GM18508 (cell line): ENCODE measurements around the gene SHKBP1.
"Not testable (repeated sequence)": the region's sequence is repeated elsewhere in the genome, so short reads cannot be mapped to it uniquely, and the experiment has no call there.

Experiments used
- ATAC-seq: cut with Tn5 transposase; IDR thresholded peaks from one replicate; pipeline ENCODE4 v1.9.1; 2021; ENCODE audit warnings: moderate number of reproducible peaks; ENCODE audit not compliant: insufficient read depth, unreplicated experiment

SHKBP1 gene

DNA sequence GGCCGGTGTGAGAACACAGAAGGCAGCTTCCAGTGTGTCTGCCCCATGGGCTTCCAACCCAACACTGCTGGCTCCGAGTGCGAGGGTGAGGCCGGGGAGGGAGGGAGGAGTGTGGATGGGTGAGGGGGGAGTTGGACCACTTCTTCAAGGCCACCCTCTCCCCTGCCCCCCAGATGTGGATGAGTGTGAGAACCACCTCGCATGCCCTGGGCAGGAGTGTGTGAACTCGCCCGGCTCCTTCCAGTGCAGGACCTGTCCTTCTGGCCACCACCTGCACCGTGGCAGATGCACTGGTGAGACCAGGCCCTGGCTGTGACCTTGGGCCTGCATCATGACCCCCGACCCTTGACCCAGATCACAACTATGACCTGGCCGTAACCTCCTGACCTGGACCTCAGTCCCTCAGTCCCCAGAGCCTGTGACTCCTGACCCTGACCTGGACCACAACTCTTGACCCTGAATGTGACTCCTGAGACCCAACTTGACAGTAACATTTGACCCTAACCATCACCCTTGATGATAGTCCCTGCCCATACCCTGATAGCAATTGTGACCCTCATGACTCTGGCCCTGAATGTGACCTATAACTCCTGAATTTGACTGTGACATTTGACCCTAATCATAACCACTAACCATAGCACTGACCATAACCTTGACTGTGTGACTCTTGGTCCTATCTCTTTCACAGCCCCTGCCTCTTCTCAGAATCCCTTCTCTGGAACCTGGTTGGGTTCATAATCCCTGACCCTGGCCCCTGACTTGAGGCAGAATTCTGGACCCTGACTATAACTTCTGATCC lies 35.4 kb downstream of the SHKBP1 start:
- ATAC-seq: no peak

DNA sequence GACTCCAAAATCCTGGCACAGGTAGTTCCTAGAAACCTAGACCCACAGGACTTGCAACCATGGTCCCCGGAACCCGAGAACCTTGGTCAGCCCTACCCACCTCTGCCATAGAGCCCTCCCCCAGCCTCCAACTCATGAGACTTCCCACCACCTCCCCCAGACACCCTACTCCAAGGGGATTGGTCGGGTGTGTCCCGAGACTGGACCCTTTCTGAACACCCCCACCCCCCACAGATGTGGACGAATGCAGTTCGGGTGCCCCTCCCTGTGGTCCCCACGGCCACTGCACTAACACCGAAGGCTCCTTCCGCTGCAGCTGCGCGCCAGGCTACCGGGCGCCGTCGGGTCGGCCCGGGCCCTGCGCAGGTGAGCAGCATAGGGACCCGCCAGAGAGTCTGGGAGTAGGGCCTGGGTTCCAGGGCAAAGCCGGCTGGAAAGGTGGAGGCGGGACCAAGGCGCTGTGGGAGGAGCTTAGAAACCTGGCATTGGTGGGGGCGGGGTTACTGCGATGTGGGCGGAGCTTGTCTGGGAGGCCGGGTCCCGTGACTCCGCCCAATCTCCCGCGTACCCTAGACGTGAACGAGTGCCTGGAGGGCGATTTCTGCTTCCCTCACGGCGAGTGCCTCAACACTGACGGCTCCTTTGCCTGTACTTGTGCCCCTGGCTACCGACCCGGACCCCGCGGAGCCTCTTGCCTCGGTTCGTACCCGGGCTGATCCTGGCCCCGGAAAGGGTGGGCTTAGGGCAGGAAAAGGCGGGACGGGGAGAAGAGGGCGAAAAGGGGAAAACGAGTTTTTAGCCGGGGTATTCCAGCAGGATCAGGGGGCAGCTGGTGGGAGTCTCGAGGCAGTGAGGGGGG lies 36.4 kb downstream of the SHKBP1 start:
- no peak for ATAC-seq

DNA sequence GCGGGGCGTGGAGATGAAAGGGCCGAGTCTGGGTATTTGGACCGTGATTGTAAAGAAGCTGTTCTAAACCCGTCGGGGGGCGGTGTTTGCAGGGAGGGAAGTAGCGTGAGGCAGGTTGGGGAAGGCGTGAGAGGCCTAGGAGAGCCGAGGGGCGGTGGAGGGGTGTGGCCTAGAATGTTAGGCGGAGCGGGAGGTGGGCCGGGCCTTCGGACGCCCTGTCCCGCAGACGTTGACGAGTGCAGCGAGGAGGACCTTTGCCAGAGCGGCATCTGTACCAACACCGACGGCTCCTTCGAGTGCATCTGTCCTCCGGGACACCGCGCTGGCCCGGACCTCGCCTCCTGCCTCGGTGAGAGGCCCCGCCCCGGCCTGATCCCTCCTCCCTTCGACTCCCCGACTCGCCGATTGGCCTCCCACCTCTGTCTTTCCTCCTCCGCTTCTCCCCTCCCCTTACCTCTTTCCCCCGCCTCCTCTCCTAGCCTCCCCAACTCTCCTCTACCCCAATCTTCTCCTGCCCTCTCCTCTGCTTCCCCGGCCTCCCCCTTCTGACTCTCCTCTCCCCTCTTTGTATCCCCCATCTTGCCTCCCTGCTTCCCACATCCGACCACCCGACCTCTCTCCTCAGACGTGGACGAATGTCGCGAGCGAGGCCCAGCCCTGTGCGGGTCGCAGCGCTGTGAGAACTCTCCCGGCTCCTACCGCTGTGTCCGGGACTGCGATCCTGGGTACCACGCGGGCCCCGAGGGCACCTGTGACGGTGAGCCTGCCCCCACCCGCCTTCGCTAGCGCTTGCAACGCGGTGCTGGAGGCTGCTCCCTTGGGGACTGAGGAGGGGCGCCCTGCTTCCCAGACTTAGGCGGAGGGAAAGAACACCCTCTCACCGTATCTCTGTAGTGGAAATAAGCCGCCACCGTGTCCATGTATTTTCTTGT lies 37.3 kb downstream of the SHKBP1 start:
- ATAC-seq: no peak

DNA sequence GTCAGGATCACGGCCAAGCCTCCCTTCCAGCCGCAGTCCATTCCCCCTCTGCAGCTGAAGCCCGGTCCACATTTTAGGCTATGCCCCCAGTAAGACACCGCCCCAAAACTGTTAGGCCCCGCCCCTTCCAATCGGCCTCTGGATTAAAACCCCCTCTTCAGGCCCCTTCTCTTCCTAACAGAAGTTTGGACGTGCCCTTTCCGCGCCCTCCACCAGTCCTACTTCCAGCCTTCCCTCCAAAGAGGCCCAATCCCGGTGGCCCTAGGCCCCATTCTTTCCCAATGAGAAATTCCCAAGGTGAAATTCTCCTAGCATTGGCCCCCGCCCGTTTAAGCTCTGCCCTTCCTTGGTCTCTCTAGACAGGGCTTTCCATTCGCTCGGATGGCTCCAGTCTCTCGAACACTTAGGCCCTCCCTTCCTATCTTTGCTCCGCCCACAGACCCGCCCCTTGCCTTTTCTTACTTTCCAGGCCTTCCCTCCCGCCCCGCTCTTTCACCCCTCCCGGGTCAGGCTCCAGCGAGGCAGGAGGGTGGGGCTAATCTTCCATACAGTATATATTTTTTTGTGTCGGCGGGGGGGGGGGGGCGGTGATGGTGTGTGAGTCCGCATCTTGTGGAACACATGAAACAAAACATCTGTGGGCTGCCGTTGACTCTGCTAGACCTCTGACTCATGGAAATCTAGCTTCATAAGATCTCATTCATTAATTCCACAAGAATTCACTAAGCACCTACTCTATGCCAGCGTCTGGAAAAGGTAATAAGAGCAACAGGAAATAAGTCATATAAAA lies 38.1 kb downstream of the SHKBP1 start:
- no peak for ATAC-seq

DNA sequence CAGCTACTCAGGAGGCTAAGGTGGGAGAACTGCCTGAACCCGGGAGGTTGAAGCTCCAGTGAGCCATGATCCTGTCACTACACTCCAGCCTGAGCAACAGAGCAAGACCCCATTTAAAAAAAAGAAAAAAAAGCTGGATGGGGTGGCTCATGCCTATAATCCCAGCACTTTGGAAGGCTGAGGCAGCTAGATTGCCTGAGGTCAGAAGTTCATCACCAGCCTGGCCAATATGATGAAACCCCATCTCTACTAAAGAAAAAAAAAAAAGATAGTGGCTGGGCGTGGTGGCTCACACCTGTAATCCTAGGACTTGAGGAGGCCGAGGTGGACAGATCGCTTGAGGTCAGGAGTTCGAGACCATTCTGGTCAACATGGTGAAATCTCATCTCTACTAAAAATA lies 39.5 kb downstream of the SHKBP1 start:
- no peak for ATAC-seq

DNA sequence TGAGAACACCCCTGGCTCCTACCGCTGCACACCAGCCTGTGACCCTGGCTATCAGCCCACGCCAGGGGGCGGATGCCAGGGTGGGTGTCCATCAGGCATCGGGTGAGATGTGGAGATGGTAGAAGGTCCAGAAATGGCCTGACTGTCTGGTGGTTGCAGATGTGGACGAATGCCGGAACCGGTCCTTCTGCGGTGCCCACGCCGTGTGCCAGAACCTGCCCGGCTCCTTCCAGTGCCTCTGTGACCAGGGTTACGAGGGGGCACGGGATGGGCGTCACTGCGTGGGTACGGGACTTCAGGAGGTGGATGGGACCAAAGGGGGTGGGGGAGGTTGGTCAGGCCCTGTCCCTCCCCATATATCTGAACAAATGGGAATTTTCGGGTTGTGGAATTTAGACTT lies 40.3 kb downstream of the SHKBP1 start:
- no peak for ATAC-seq

DNA sequence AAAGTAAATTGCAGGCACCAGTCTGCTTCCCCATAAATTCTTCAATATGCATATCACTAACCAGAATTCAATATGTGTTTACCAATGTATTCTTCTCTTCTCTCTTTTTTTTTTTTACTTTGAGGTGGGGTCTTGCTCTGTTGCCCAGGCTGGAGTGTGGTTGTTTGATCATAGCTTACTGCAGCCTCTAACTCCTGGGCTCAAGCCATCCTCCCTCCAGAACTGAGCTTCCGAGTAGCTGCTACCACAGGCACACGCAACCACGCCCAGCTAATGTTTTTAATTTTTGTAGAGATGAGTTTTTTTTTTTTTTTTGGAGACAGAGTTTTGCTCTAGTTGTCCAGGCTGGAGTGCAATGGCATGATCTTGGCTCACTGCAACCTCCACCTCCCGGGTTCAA lies 41.3 kb downstream of the SHKBP1 start:
- ATAC-seq: no peak

DNA sequence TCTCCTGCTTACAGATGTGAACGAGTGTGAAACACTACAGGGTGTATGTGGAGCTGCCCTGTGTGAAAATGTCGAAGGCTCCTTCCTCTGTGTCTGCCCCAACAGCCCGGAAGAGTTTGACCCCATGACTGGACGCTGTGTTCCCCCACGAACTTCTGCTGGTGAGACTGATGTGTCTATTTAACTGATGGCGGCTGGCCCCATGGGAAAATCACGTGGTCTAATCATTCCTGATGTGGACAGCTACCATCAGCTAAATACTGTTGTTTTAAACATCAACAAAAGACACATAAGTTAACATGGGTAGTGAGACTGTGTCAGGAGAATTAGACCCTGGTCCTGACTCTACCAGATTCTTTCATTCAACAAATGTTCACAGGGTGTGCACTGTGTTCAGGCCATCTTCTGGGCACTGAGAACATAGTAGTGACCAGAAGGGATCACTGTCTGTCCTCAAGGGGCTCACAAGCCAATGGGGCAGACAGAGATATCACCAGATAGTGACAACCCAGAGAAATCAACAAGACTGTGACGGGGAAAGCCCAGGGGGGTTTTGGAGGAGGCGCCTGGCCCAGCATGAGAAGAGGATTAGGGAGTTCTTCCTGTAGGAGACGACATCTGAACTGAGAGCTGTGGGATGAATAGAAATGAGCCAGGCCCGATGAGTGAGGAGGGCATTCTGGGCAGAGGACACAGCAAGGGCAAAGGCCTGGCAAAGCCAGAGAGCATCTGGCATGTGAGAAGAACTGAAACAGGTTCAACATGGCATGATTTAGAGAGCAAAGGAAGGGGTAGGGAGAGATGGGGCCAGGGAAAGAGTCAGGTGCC lies 42.9 kb downstream of the SHKBP1 start:
- ATAC-seq: no peak

DNA sequence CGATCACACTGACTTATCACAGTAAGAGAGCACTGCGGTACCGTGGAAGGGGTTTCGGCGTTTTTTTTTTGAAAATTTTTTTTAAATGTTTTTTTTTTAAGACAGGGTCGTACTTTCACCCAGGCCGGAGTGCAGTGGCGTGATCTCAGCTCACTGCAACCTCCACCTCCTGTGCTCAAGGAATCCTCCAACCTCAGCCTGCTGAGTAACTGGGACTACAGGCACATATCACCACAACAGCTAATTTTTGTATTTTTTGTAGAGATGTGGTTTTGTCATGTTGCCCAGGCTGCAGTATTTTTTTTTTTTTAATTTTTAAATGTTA lies 43.5 kb downstream of the SHKBP1 start:
- ATAC-seq: no peak

DNA sequence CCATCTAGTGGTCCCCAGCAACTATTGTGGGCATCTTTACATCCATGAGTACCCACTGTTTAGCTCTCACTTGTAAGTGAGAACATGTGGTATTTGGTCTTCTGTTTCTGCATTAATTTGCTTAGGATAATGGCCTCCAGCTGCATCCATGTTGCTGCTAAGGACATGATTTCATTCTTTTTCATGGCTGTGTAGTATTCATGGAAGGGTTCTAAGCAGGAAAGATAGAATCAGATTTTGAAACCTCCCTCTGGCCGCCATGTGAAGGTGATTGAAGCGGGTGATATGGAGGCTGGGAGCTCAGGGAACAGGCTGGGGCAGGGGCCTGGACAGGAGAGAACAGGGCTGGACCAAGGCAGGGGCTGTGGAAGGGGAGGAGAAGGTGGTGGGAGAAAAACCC lies 44.6 kb downstream of the SHKBP1 start:
- ATAC-seq: no peak

DNA sequence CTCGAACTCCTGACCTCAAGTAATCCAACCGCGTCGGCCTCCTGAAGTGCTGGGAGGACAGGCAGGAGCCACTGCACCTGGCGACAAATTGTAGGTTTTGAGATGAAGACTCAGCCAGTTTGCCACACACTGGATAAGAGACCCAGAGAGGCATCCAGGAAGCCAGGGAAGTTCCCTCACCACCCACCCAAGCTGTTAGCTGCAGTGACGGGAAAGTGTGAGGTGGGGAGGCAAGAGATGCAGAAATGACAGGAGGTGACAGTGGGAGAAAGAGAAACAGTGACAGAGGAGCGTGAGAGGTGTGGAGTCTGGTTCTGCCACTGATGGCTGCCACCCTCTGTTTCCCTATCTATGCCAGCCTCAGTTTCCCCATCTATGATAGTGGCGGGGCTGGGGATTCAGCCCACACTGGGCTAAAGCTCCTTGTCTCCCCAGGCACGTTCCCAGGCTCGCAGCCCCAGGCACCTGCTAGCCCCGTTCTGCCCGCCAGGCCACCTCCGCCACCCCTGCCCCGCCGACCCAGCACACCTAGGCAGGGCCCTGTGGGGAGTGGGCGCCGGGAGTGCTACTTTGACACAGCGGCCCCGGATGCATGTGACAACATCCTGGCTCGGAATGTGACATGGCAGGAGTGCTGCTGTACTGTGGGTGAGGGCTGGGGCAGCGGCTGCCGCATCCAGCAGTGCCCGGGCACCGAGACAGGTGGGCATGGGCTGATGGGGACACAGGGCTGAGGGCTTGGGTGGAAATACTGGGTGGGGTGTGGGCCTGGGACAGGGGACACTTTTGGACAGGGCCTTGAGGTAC lies 45.5 kb downstream of the SHKBP1 start:
- ATAC-seq: no peak

DNA sequence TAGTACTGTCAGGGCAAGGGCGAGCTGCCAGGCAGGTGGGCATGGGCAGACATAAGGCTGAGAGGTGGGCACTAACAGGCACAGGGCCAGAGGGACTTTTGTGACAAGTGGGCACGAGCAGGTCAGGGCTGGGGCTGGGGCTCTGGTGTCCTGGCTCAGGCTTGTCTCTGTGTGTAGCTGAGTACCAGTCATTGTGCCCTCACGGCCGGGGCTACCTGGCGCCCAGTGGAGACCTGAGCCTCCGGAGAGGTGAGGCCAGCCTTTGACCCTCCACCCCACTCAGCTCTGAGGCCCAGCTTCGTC lies 46.1 kb downstream of the SHKBP1 start:
- ATAC-seq: no peak

DNA sequence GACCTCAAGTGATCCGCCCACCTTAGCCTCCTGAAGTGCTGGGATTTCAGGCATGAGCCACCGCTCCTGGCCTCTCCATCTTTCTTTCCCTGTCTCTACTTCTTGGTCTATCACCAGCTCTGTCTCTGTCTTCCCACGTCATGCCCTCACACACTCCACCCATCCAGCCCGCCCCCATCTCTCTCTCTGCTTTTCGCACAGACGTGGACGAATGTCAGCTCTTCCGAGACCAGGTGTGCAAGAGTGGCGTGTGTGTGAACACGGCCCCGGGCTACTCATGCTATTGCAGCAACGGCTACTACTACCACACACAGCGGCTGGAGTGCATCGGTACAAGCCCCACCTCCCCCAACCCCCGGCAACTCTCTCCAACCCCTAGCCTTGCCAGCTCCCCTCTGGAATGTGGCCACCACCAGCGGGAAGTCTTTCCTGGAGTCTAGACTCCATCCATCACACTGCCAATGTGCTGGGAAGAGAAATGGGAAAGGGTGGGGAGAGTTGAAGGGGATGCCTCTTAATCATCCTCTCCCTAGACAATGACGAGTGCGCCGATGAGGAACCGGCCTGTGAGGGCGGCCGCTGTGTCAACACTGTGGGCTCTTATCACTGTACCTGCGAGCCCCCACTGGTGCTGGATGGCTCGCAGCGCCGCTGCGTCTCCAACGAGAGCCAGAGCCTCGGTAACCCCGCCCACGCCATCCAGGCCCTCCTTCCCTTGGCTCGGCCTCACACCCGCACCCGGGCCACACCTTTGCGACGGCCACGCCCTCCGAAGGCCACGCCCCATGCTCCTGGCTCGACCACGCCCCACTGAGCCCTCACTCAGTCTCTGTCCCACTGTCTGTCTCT lies 47.0 kb downstream of the SHKBP1 start:
- no peak for ATAC-seq

DNA sequence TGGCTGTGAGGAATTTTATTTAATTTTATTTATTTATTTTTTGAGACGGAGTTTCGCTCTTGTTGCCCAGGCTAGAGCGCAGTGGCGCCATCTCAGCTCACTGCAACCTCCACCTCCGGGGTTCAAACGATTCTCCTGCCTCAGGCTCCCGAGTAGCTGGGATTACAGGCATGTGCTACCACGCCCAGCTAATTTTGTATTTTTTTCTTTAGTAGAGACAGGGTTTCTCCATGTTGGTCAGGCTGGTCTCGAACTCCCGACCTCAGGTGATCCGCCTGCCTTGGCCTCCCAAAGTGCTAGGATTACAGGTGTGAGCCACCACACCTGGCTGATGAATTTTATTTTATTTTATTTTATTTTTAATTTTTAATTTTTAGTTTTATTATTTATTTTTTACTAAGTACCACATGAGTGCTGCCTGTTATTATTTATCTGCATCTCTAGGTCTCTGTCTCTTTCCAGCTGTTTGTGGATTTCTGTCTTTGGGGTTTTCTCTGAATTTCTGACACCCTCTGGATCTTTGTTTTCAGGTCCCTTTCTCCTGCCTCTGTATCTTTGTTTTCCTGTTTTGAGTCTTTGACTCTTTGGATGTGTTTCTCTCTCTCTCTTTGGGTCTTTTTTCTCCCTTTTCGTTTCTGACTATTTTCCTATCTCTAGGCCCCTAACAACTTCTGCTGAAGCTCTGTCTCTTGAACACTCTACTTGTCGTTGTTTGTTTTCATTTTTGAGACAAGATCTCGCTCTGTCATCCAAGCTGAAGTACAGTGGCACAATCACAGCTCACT lies 47.9 kb downstream of the SHKBP1 start:
- ATAC-seq: not testable (repeated sequence)

DNA sequence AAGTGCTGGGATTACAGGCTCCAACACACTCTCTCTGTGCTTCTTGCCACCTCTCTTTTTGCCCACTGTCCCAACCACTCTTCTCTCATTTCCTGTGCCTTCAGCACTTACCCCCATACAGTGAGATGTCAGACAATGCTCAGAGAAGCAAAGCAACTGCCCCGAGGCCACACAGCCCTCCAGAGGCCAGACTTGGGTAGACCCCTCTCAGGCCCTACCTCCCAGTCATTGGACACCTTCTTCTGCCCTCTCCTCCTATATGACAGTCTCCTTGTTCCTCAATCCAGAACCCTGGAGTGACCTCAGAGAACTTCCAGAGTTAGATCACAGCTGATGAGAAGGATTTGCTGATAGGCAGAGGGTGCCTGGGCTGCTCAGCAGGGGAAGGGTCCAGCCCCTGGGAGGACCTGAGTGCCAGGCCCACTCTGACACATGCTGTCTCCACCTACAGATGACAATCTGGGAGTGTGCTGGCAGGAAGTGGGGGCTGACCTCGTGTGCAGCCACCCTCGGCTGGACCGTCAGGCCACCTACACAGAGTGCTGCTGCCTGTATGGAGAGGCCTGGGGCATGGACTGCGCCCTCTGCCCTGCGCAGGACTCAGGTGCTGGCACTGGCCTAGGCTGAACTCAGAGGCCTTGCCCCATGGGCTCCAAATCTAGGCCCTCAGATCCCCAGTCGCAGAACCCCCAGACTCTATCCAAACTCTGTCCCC lies 48.9 kb downstream of the SHKBP1 start:
- no peak for ATAC-seq

DNA sequence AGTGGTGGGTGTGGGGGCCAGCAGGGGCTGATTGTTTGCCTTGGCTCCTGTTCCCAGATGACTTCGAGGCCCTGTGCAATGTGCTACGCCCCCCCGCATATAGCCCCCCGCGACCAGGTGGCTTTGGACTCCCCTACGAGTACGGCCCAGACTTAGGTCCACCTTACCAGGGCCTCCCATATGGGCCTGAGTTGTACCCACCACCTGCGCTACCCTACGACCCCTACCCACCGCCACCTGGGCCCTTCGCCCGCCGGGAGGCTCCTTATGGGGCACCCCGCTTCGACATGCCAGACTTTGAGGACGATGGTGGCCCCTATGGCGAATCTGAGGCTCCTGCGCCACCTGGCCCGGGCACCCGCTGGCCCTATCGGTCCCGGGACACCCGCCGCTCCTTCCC lies 50.2 kb downstream of the SHKBP1 start:
- no peak for ATAC-seq
